Measurements from ENCODE around the gene KLHDC3. TPM values are rescaled to one million over a fixed set of nuclear protein-coding genes. Genes with fewer than 3 reads are reported as not detected.

KLHDC3 gene
- total and polyA plus RNA-seq, 2 of the 13 experiments (the other 11 are each of a cell fraction or from before 2014, with no cell fraction given) = 78.3 to 91.5 TPM

GRCh38 chr6:43059168-43060033 lies 45.4 kb downstream of the KLHDC3 start, which contains the start of the genes KLC4 and MRPL2 (continued):
- peak; percentile 82 for TF ChIP-seq ZMYM4 (CRISPR knock-in tag; IDR thresholded peaks at IDR 0.05)
- TF ChIP-seq JUND (CRISPR knock-in tag; IDR thresholded peaks at IDR 0.05) = 0 out of 2 replicates have a peak, but pooled peaks have one; percentile 44
- no peak for TF ChIP-seq HNRNPK (IDR thresholded peaks at IDR 0.05; ENCODE audit: low read depth, low read length, poor library complexity, severe bottlenecking)
- TF ChIP-seq PBX2 (CRISPR knock-in tag; IDR thresholded peaks at IDR 0.05) = no peak; the same call in 1 of the 2 replicates
- TF ChIP-seq FOSL2 (CRISPR knock-in tag; IDR thresholded peaks at IDR 0.05) = peak; percentile 85
- TF ChIP-seq THAP9 (CRISPR knock-in tag; IDR thresholded peaks at IDR 0.05; ENCODE audit: borderline replicate concordance) = peak; percentile 96
- TF ChIP-seq ZNF232 (CRISPR knock-in tag; IDR thresholded peaks at IDR 0.05; ENCODE audit: borderline replicate concordance) = peak; percentile 55; the same call in 1 of the 2 replicates
- 0 out of 2 replicates have a peak, but pooled peaks have one; percentile 23 for TF ChIP-seq ZNF557 (CRISPR knock-in tag; IDR thresholded peaks at IDR 0.05)
- no peak for TF ChIP-seq MBD4 (IDR thresholded peaks at IDR 0.05; ENCODE audit: borderline replicate concordance, low read length)
- peak; percentile 78 for TF ChIP-seq FOXO1 (CRISPR knock-in tag; IDR thresholded peaks at IDR 0.05)
- no peak for TF ChIP-seq NFE2 (CRISPR knock-in tag; IDR thresholded peaks at IDR 0.05)
- TF ChIP-seq CHD2 (IDR thresholded peaks at IDR 0.05; ENCODE audit: low read depth, low read length) = peak; percentile 83
- no peak for TF ChIP-seq GABPA (IDR thresholded peaks at IDR 0.05; ENCODE audit: low read depth, low read length)
- TF ChIP-seq GABPA (CRISPR knock-in tag; IDR thresholded peaks at IDR 0.05; ENCODE audit: low read depth) = peak; percentile 81
- TF ChIP-seq TIGD3 (CRISPR knock-in tag; IDR thresholded peaks at IDR 0.05; ENCODE audit: borderline replicate concordance) = no peak
- TF ChIP-seq SKIL (CRISPR knock-in tag; IDR thresholded peaks at IDR 0.05; ENCODE audit: borderline replicate concordance) = peak; percentile 72
- no peak for TF ChIP-seq ZNF496 (CRISPR knock-in tag; IDR thresholded peaks at IDR 0.05; ENCODE audit: insufficient replicate concordance)
- TF ChIP-seq ZNF431 (CRISPR knock-in tag; IDR thresholded peaks at IDR 0.05; ENCODE audit: borderline replicate concordance, low read depth) = peak; percentile 44; the same call in 1 of the 2 replicates
- no peak for TF ChIP-seq ZNF484 (CRISPR knock-in tag; IDR thresholded peaks at IDR 0.05; ENCODE audit: borderline replicate concordance, low read depth)
- no peak for TF ChIP-seq ZNF260 (CRISPR knock-in tag; IDR thresholded peaks at IDR 0.05; ENCODE audit: borderline replicate concordance, low read depth)
- TF ChIP-seq PHF8 (CRISPR knock-in tag; IDR thresholded peaks at IDR 0.05) = peak; percentile 85
